ENCODE results near the gene PKN1.

PKN1 gene

GRCh38 chr19:14505488-14506239 lies 72.6 kb downstream of the PKN1 start:
- peak; percentile 61 for TF ChIP-seq CTCF (conservative IDR thresholded peaks at IDR 0.05; ENCODE audit: low read length)
- peak; percentile 83 for DNase-seq (ENCODE audit: low read depth)
- H3K4me3 ChIP-seq (ENCODE audit: low read length), result no peak overlapping the region

GRCh38 chr19:14507704-14508542 lies 74.8 kb downstream of the PKN1 start:
- no peak overlapping the region for H3K4me3 ChIP-seq (ENCODE audit: low read length)
- no peak for TF ChIP-seq CTCF (conservative IDR thresholded peaks at IDR 0.05; ENCODE audit: low read length)
- DNase-seq (ENCODE audit: low read depth), result peak; percentile 66

GRCh38 chr19:14510311-14511228 lies 77.5 kb downstream of the PKN1 start:
- H3K4me3 ChIP-seq (ENCODE audit: low read length), result peak overlapping the region; percentile 53
- no peak for TF ChIP-seq CTCF (conservative IDR thresholded peaks at IDR 0.05; ENCODE audit: low read length)
- peak; percentile 86 for DNase-seq (ENCODE audit: low read depth)

GRCh38 chr19:14511229-14511593 lies 78.1 kb downstream of the PKN1 start:
- TF ChIP-seq CTCF (conservative IDR thresholded peaks at IDR 0.05; ENCODE audit: low read length), result no peak
- peak overlapping the region; percentile 22; the same call in 1 of the 2 replicates for H3K4me3 ChIP-seq (ENCODE audit: low read length)
- no peak for DNase-seq (ENCODE audit: low read depth)

GRCh38 chr19:14512406-14512961 lies 79.4 kb downstream of the PKN1 start:
- TF ChIP-seq CTCF (conservative IDR thresholded peaks at IDR 0.05; ENCODE audit: low read length), result no peak
- H3K4me3 ChIP-seq (ENCODE audit: low read length), result no peak overlapping the region
- DNase-seq (ENCODE audit: low read depth), result no peak

GRCh38 chr19:14514215-14514863 lies 81.2 kb downstream of the PKN1 start:
- H3K4me3 ChIP-seq (ENCODE audit: low read length), result no peak overlapping the region
- DNase-seq (ENCODE audit: low read depth), result no peak
- TF ChIP-seq CTCF (conservative IDR thresholded peaks at IDR 0.05; ENCODE audit: low read length), result no peak

Measured in AG10803 (cell line).